Activated T-helper 2 cell treated with anti-CD3 and anti-CD28 coated beads, Interferon-gamma antibody, Interleukin-2, Interleukin-4, amounts not matched to agents 10 μg/mL and 5 μg/mL and 100 μg/mL, durations not matched to agents 14 hours and 24 hours and 36 hours (primary cell): ENCODE measurements around the gene NUF2. TPM values are rescaled to one million over a fixed set of nuclear protein-coding genes. Genes with fewer than 3 reads are reported as not detected.
"Not testable (repeated sequence)": the region's sequence is repeated elsewhere in the genome, so short reads cannot be mapped to it uniquely, and the experiment has no call there.

ENCODE experiments used
- DNase-seq: peaks from one replicate; pipeline ENCODE4 v3.0.0; 2021; ENCODE audit warnings: low spot score
- H3K27ac Mint-ChIP-seq: one replicate; pipeline ENCODE4 v1.8.0; 2021; ENCODE audit warnings: mixed read lengths
- H3K27me3 Mint-ChIP-seq: one replicate; pipeline ENCODE4 v1.8.0; 2021; ENCODE audit warnings: low read depth, mixed read lengths
- H3K36me3 Mint-ChIP-seq: one replicate; pipeline ENCODE4 v1.8.0; 2021; ENCODE audit warnings: low read depth, mixed read lengths
- H3K4me1 Mint-ChIP-seq: one replicate; pipeline ENCODE4 v1.8.0; 2021; ENCODE audit warnings: low read depth, mixed read lengths
- H3K4me3 Mint-ChIP-seq: one replicate; pipeline ENCODE4 v1.8.0; 2021; ENCODE audit warnings: low read depth, mild to moderate bottlenecking, moderate library complexity, mixed read lengths
- H3K9me3 Mint-ChIP-seq: one replicate; pipeline ENCODE4 v1.8.0; 2021; ENCODE audit warnings: mixed read lengths
- intact Hi-C: fragments of 100-400 bp; cut with micrococcal nuclease; formaldehyde crosslinking; loops from one replicate; pipeline ENCODE4 v1.15.1; 2023
- total RNA-seq: library from RNA; stranded (reverse); gene quantifications from 2 replicates; pipeline ENCODE4 v1.2.3, GENCODE V29; 2022

Gene NUF2
- 45.5 and 47.4 TPM in 2 replicates for total RNA-seq

GRCh38 chr1:163321311-163322305 lies at the start of gene NUF2:
NUF2 (plus strand) TSS chr1:163321954; CDS start chr1:163326052, 4,098 bp downstream.
- intact Hi-C loops: loop anchor here (5.0 kb wide), 2 partner anchors 759 to 824 kb away; partner anchors contain the start of genes UAP1 and UHMK1
- Mint-ChIP-seq H3K36me3 (peaks cover 13% of the 10 kb centered on the region), H3K9me3 (no peaks in the 10 kb centered on the region), H3K4me3 (peak within 1 kb of the TSS; percentile 96), H3K27ac (peak within 1 kb of the TSS; percentile 97), H3K4me1 (peaks cover 32% of the 10 kb centered on the region), H3K27me3 (no peaks in the 10 kb centered on the region)
- DNase-seq: peak; percentile 96

GRCh38 chr1:163273766-163274441 lies 47.9 kb upstream of the NUF2 start:
- peaks cover 11% of the 10 kb centered on the region for H3K36me3 Mint-ChIP-seq
- H3K9me3 Mint-ChIP-seq: peaks cover 21% of the 10 kb centered on the region
- no peak overlapping the region for H3K4me3 Mint-ChIP-seq
- H3K4me1 Mint-ChIP-seq: no peaks in the 10 kb centered on the region
- H3K27me3 Mint-ChIP-seq: no peaks in the 10 kb centered on the region
- no peak overlapping the region for H3K27ac Mint-ChIP-seq
- intact Hi-C loops: no loop called here
- no peak for DNase-seq

- intact Hi-C loops: no loop called here
- no peak for DNase-seq
- H3K27me3 Mint-ChIP-seq: no peaks in the 10 kb centered on the region
- H3K4me1 Mint-ChIP-seq: no peaks in the 10 kb centered on the region
- H3K27ac Mint-ChIP-seq: no peak overlapping the region
- peaks cover 32% of the 10 kb centered on the region for H3K9me3 Mint-ChIP-seq
- peaks cover 14% of the 10 kb centered on the region for H3K36me3 Mint-ChIP-seq
- no peak overlapping the region for H3K4me3 Mint-ChIP-seq
These were observed 46.5 kb upstream of the NUF2 start for GRCh38 chr1:163275222-163275621.

GRCh38 chr1:163278602-163279001 lies 43.2 kb upstream of the NUF2 start:
- Mint-ChIP-seq H3K27ac (no peak overlapping the region), H3K36me3 (peaks cover 14% of the 10 kb centered on the region), H3K4me1 (no peaks in the 10 kb centered on the region), H3K4me3 (no peak overlapping the region), H3K9me3 (peaks cover 37% of the 10 kb centered on the region), H3K27me3 (no peaks in the 10 kb centered on the region)
- intact Hi-C loops: no loop called here
- DNase-seq: no peak

GRCh38 chr1:163284867-163285266 lies 36.9 kb upstream of the NUF2 start:
- H3K4me3 Mint-ChIP-seq, DNase-seq, H3K9me3 Mint-ChIP-seq, H3K27me3 Mint-ChIP-seq, H3K27ac Mint-ChIP-seq, intact Hi-C loops, H3K36me3 Mint-ChIP-seq: not testable (repeated sequence)
- H3K4me1 Mint-ChIP-seq: peaks cover 11% of the 10 kb centered on the region

- DNase-seq: no peak
- H3K4me3 Mint-ChIP-seq: no peak overlapping the region
- peaks cover 6% of the 10 kb centered on the region for H3K9me3 Mint-ChIP-seq
- no peaks in the 10 kb centered on the region for H3K27me3 Mint-ChIP-seq
- intact Hi-C loops: no loop called here
- no peak overlapping the region for H3K27ac Mint-ChIP-seq
- peaks cover 20% of the 10 kb centered on the region for H3K36me3 Mint-ChIP-seq
- H3K4me1 Mint-ChIP-seq: peaks cover 11% of the 10 kb centered on the region
These were observed 31.6 kb upstream of the NUF2 start for GRCh38 chr1:163290025-163290640.

GRCh38 chr1:163291461-163291860 lies 30.3 kb upstream of the NUF2 start:
- Mint-ChIP-seq H3K4me3 (no peak overlapping the region), H3K27ac (no peak overlapping the region), H3K9me3 (peaks cover 6% of the 10 kb centered on the region), H3K27me3 (no peaks in the 10 kb centered on the region), H3K4me1 (peaks cover 10% of the 10 kb centered on the region), H3K36me3 (peaks cover 20% of the 10 kb centered on the region)
- no peak for DNase-seq
- intact Hi-C loops: no loop called here

GRCh38 chr1:163292153-163292552 lies 29.6 kb upstream of the NUF2 start:
- peaks cover 20% of the 10 kb centered on the region for H3K36me3 Mint-ChIP-seq
- H3K4me3 Mint-ChIP-seq: not testable (repeated sequence)

GRCh38 chr1:163293497-163293896 lies 28.3 kb upstream of the NUF2 start:
- H3K9me3 Mint-ChIP-seq, H3K4me1 Mint-ChIP-seq, H3K27me3 Mint-ChIP-seq, DNase-seq, H3K27ac Mint-ChIP-seq, H3K4me3 Mint-ChIP-seq, intact Hi-C loops: not testable (repeated sequence)
- peaks cover 17% of the 10 kb centered on the region for H3K36me3 Mint-ChIP-seq

More at GRCh38 chr1:163292153-163292552, 29.6 kb upstream of the NUF2 start:
- DNase-seq, H3K27ac Mint-ChIP-seq, H3K9me3 Mint-ChIP-seq, intact Hi-C loops, H3K4me1 Mint-ChIP-seq, H3K27me3 Mint-ChIP-seq: not testable (repeated sequence)

GRCh38 chr1:163295949-163296348 lies 25.8 kb upstream of the NUF2 start:
- Mint-ChIP-seq H3K4me1 (no peaks in the 10 kb centered on the region), H3K4me3 (no peak overlapping the region), H3K27ac (no peak overlapping the region), H3K9me3 (peaks cover 6% of the 10 kb centered on the region), H3K27me3 (no peaks in the 10 kb centered on the region), H3K36me3 (peaks cover 17% of the 10 kb centered on the region)
- DNase-seq: no peak
- intact Hi-C loops: no loop called here

- no peaks in the 10 kb centered on the region for H3K4me1 Mint-ChIP-seq
These were observed 25.1 kb upstream of the NUF2 start for GRCh38 chr1:163296504-163297263.

GRCh38 chr1:163298365-163298764 lies 23.4 kb upstream of the NUF2 start:
- Mint-ChIP-seq H3K27me3 (no peaks in the 10 kb centered on the region), H3K4me1 (no peaks in the 10 kb centered on the region), H3K4me3 (no peak overlapping the region), H3K36me3 (peaks cover 12% of the 10 kb centered on the region), H3K9me3 (no peaks in the 10 kb centered on the region), H3K27ac (no peak overlapping the region)
- intact Hi-C loops: no loop called here
- no peak for DNase-seq

More at GRCh38 chr1:163296504-163297263, 25.1 kb upstream of the NUF2 start:
- Mint-ChIP-seq H3K27ac (no peak overlapping the region), H3K4me3 (no peak overlapping the region), H3K27me3 (no peaks in the 10 kb centered on the region), H3K9me3 (peaks cover 6% of the 10 kb centered on the region), H3K36me3 (peaks cover 17% of the 10 kb centered on the region)
- intact Hi-C loops: no loop called here
- DNase-seq: no peak
